Tibial nerve (tissue), 4 donors: ENCODE measurements around the gene TMEM238. TPM values are rescaled to one million over a fixed set of nuclear protein-coding genes. Genes with fewer than 3 reads are reported as not detected.

ENCODE experiments used
- DNase-seq, 2 donors: peaks; one replicate each; pipeline ENCODE4 v3.0.0-alpha.2; 2019; ENCODE audit warnings: low spot score in 2 of 2
- H3K27ac ChIP-seq, 4 donors: fragments of 200-600 bp; sonication (generic) in 3 of 4; one replicate each; pipeline ENCODE4 v1.5.1; 2017 to 2019; ENCODE audit warnings: mild to moderate bottlenecking in 1 of 4
- H3K27me3 ChIP-seq, 2 donors: fragments of 200-600 bp; sonication (generic) in 1 of 2; one replicate each; pipeline versions ENCODE4 v1.5.1 to v1.6.0; 2017 to 2019
- H3K36me3 ChIP-seq, 3 donors: fragments of 200-600 bp; sonication (generic); one replicate each; pipeline ENCODE4 v1.5.1; 2018 to 2019
- H3K4me1 ChIP-seq, 4 donors: fragments of 200-600 bp; sonication (generic) in 3 of 4; one replicate each; pipeline ENCODE4 v1.5.1; 2017 to 2019
- H3K4me3 ChIP-seq, 4 donors: fragments of 200-600 bp; sonication (generic) in 3 of 4; one replicate each; pipeline ENCODE4 v1.5.1; 2017 to 2019; ENCODE audit warnings: mild to moderate bottlenecking in 1 of 4, moderate library complexity in 1 of 4
- H3K9me3 ChIP-seq, 4 donors: fragments of 200-600 bp; sonication (generic) in 3 of 4; one replicate each; pipeline ENCODE4 v1.5.1; 2017 to 2019
- EP300 ChIP-seq, 2 donors: sonication (generic); formaldehyde crosslinking; IDR thresholded peaks; one replicate each; pipeline ENCODE4 v1.6.1; 2017; ENCODE audit warnings: antibody characterized with exemption in 2 of 2, mild to moderate bottlenecking in 1 of 2
- POLR2A ChIP-seq, 2 donors: fragments of 450-650 bp; IDR thresholded peaks; one replicate each; pipeline ENCODE4 v1.6.1; 2017; ENCODE audit warnings: antibody characterized with exemption in 2 of 2, mild to moderate bottlenecking in 2 of 2, moderate library complexity in 2 of 2
- WGBS, 2 donors: methylation state at CpG; one replicate each; pipeline ENCODE4 v1.1.5; 2018; 5-methylcytosine and 5-hydroxymethylcytosine counted together
- total RNA-seq, 4 donors: library from RNA; depleted of rRNA; stranded (reverse); fragments of >200 nt; gene quantifications; one replicate each; pipeline ENCODE4 v1.1.0, GENCODE V29; 2016
- TF ChIP-seq, protein P1 (sequence below), 5 experiments: fragments of 200-600 bp in 3 of 5; fragments of 450-650 bp in 2 of 5; sonication (generic) in 3 of 5; IDR thresholded peaks; one replicate each; pipeline ENCODE4 v1.5.1; 2016 to 2019; ENCODE audit warnings: antibody characterized with exemption in 5 of 5, mild to moderate bottlenecking in 3 of 5, moderate library complexity in 2 of 5

TMEM238 gene
- total RNA-seq, 4 donors from 2014 or later = 0.63 to 7.5 (median 2.6) TPM

- WGBS, 2 donors = 81 to 98% methylated on average over 3 of the region's 3 CpGs
- Histone ChIP-seq H3K27me3 (peaks cover 0 to 8% of the 10 kb centered on the region in 2 donors), H3K4me1 (peaks cover 0 to 35% (median 23%) of the 10 kb centered on the region in 4 donors), H3K27ac (no peak overlapping the region), H3K9me3 (no peaks in the 10 kb centered on the region), H3K4me3 (no peak overlapping the region), H3K36me3 (peaks cover 0 to 8% (median 3%) of the 10 kb centered on the region in 3 donors)
- TF ChIP-seq POLR2A (IDR thresholded peaks at IDR 0.05) (no peak), EP300 (IDR thresholded peaks at IDR 0.05) (no peak)
- TF ChIP-seq, protein P1, sequence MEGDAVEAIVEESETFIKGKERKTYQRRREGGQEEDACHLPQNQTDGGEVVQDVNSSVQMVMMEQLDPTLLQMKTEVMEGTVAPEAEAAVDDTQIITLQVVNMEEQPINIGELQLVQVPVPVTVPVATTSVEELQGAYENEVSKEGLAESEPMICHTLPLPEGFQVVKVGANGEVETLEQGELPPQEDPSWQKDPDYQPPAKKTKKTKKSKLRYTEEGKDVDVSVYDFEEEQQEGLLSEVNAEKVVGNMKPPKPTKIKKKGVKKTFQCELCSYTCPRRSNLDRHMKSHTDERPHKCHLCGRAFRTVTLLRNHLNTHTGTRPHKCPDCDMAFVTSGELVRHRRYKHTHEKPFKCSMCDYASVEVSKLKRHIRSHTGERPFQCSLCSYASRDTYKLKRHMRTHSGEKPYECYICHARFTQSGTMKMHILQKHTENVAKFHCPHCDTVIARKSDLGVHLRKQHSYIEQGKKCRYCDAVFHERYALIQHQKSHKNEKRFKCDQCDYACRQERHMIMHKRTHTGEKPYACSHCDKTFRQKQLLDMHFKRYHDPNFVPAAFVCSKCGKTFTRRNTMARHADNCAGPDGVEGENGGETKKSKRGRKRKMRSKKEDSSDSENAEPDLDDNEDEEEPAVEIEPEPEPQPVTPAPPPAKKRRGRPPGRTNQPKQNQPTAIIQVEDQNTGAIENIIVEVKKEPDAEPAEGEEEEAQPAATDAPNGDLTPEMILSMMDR (IDR thresholded peaks at IDR 0.05) = no peak
- DNase-seq = no peak
Measured at GRCh38 chr19:55382522-55383054, 1.5 kb downstream of the TMEM238 start.

GRCh38 chr19:55382013-55382412 is 2.1 kb downstream of the TMEM238 start:
- Histone ChIP-seq H3K4me1 (peaks cover 0 to 33% (median 17%) of the 10 kb centered on the region in 4 donors), H3K9me3 (no peaks in the 10 kb centered on the region), H3K36me3 (peaks cover 0 to 2% (median 0%) of the 10 kb centered on the region in 3 donors), H3K27me3 (peaks cover 0 to 14% of the 10 kb centered on the region in 2 donors), H3K27ac (no peak overlapping the region), H3K4me3 (no peak overlapping the region)
- TF ChIP-seq POLR2A (IDR thresholded peaks at IDR 0.05) (no peak), EP300 (IDR thresholded peaks at IDR 0.05) (no peak)
- TF ChIP-seq, protein P1 (IDR thresholded peaks at IDR 0.05) = no peak
- WGBS, 2 donors = 95% methylated on average over 5 of the region's 5 CpGs
- no peak for DNase-seq

DNA sequence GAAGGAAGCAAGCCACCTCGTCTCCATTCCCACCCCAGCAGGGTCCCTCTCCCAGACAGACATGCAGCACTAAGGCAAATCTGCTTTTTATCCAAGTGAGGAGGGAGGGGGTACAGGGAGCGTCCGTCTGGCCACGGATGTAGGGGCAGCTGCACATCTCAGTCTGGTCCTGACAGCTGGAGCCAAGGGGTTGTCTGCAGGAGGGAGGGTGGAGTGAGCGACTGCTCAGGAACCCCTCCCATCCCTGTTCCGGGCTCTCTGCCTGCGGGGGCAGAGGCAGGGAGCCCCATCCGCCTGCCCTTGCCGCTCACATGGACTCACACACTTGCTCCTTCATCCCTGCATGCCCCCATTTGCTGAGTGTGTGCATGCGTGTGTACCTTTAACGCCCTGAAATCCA is 4.9 kb downstream of the TMEM238 start:
- Histone ChIP-seq H3K9me3 (no peaks in the 10 kb centered on the region), H3K36me3 (no peaks in the 10 kb centered on the region), H3K4me1 (peaks cover 0 to 21% (median 3%) of the 10 kb centered on the region in 4 donors), H3K4me3 (no peak overlapping the region), H3K27ac (no peak overlapping the region), H3K27me3 (peaks cover 3 to 42% of the 10 kb centered on the region in 2 donors)
- 63 to 69% methylated on average over 11 of the region's 11 CpGs for whole genome bisulfite sequencing, 2 donors
- TF ChIP-seq, protein P1 (IDR thresholded peaks at IDR 0.05) = no peak
- TF ChIP-seq EP300 (IDR thresholded peaks at IDR 0.05) = no peak
- no peak for TF ChIP-seq POLR2A (IDR thresholded peaks at IDR 0.05)
- no peak for DNase-seq

- Histone ChIP-seq H3K9me3 (no peaks in the 10 kb centered on the region), H3K4me1 (peaks cover 0 to 18% (median 0%) of the 10 kb centered on the region in 4 donors), H3K4me3 (no peak overlapping the region), H3K27me3 (peaks cover 3 to 58% of the 10 kb centered on the region in 2 donors), H3K27ac (no peak overlapping the region), H3K36me3 (no peaks in the 10 kb centered on the region)
- DNase-seq = no peak
- TF ChIP-seq, protein P1 (IDR thresholded peaks at IDR 0.05) = no peak
- no peak for TF ChIP-seq EP300 (IDR thresholded peaks at IDR 0.05)
- no peak for TF ChIP-seq POLR2A (IDR thresholded peaks at IDR 0.05)
- WGBS, 2 donors = 10 to 11% methylated on average over 27 to 36 of the region's 43 CpGs
Measured at GRCh38 chr19:55377356-55378131, 6.5 kb downstream of the TMEM238 start.
